HG03520 (cell line): ENCODE data around the gene NPTXR.
"Not testable (repeated sequence)": the region's sequence is repeated elsewhere in the genome, so short reads cannot be mapped to it uniquely, and the experiment has no call there.

ENCODE experiments used
- ATAC-seq: cut with Tn5 transposase; IDR thresholded peaks from one replicate; pipeline ENCODE4 v1.9.1; 2021; ENCODE audit warnings: mild to moderate bottlenecking, moderate library complexity; ENCODE audit not compliant: unreplicated experiment

Gene NPTXR

DNA sequence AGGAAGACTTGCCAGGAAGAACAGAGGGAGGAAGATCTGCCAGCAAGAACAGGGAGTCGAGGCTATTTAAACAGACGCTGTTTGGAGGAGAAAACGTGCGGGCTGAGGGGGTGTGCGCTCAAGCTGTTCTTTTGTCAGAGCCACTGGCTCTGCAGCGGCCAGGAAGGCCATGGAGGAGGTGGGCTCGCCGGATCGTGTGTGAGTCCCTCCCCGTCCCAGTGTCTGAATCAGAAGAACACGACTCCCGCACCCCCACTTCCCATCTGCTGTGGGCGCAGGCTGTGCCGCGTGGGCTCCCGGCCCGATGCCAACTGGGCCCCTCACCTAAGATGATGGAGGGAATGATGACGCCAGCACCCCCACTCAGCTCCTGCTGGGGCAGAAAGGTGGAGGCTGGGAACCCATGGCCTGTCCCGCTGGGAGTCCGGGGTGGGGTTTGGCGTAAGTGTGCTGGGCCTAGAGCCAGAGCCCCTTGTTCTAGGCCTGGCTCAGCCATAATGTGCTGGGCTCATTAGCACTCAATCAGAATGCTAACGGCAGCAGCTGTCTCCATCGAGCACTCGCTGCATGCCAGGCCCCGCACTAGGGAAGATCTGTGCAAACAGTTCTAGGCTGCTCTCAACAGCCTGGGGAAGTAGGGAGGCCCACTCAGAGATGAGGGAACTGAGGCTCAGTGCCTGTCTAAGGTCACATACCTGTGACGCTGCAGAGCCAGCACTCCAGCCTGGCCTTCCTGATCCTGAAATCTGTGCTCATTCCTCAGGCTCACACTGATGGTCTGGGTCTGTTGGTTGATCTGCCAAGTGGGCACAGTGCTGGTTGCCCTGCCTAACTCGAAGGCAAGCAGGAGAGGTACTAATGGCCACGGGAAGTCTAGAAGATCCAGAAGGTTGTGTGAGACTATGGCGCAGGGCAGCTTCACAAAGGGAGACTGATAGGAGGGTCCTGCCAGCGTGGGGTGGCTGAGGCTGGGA is 11.5 kb downstream of the NPTXR start:
- ATAC-seq: no peak

DNA sequence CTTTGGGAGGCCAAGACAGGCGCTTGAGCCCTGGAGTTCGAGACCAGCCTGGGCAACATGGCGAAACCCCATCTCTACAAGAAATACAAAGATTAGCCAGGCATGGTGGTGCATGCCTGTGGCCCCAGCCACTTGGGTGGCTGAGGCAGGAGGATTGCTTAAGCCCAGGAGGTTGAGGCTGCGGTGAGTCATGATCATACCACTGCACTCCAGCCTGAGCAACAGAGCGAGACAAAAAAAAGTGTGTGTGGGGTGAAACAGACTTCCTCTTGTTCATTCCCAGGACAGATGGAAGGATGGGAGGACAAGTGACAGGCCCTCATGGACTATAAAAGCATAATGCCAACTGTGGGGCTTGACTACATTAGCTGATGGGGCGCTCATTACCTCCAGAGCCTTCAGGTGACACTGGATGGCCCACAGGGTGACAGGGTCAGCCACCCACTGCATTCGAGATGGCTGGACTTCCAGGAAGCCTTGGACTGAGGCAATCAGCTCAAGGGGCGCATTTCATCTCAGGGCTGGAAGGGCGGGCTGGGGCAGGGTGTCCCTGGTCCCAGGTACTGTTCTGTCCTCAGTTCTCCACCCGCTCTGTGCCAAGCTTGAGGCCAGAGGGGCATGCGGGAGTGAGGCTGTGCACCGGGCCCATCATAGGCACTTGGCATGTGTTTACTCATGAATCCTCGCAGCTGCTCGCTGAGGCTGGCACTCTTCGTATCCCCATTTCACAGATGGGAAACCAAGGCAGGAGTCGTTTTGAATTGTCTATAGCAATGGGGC is 12.5 kb downstream of the NPTXR start:
- ATAC-seq: no peak

DNA sequence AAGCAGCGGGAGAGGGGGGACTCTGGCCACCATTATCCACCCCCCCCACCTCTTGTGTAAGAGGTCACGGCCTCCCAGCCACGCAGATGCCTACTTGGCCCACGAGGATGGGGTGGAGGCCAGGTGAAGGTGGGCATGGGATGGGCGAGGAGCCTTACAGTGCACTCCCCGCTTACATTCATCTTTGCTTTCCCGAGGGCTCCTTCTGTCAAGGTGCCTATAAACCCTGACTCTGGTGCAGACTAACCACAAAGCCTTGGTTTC is 13.1 kb downstream of the NPTXR start:
- no peak for ATAC-seq

DNA sequence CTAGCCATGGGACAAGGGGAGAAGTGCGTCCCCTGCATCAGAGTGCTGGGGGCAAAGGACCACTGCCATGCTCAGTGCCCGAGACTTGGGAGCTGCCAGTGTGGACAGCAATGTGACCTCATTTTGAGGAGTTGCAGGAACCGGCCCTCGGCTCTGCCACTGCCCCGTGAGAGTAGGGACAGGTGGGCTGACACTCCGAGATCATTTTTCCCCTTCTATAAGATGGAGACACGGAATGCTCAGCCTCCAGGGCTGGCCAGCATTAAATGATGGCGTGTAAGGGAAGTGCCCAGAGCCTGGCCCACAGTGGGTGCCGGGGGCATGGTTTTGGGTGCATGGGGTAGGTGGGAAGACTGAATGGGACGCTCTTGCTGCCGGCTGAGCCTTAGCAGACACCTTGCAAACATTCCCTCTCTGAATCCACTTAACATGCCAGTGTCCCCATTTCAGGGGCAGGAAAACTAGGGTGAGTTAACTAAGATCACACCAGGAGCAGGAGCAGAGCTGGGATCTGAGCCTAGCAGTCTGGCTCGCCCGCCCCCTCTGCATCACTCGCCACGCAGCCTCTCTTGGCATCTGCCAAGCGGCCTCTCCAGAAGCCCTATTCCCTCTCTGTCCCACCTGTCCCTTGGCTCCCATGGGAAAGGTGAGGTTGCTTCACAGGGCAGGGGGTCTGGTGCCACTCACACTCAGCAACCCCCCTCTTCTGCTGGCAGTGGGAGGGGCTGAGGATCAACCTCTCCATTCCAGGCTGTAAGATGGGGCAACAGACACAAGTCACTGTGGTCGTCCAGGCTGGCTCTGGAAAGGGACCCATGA is 13.6 kb downstream of the NPTXR start:
- ATAC-seq: no peak

DNA sequence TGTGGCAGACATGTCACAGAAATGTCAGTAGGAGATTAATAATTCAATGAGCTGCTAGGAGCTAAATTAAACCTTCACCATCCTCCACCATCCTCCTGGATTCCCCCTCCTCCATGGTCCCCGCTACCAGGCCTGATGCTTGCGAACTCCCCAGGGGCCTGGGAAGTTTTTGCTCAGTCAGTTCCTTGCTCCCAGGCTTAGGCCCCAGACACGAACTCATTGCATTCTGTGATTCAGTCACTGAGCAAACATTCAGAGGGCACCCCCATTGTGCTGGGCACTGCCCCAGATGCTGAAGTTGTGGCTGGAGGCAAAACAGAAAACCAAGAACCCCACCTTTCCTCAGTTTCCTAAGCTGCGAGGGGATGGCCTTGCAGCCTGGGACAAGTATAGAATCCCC is 14.3 kb downstream of the NPTXR start:
- ATAC-seq: no peak

- no peak for ATAC-seq
These were observed 15.1 kb downstream of the NPTXR start for GRCh38 chr22:38828616-38829205.

DNA sequence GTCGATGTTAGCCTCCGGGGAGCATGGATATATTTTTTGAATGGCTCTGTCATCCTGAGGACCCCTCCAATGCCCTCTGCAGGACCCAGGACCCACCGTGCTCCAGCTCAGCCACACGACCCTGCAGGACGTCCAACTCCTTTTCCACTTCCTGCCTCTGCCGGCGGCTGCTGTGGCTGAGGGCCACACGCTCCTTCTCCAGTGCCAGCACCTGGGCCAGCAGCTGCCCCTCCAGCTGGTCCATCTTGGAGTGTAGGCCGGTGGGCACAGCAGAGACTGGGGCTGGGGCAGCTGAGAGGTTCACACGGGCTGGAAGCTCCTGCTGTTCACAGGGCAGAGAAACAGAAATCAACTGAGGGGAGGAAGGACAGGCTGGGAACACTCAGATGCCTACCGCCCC is 15.6 kb downstream of the NPTXR start:
- no peak for ATAC-seq

GRCh38 chr22:38827510-38827909 is 16.3 kb downstream of the NPTXR start:
- no peak for ATAC-seq

DNA sequence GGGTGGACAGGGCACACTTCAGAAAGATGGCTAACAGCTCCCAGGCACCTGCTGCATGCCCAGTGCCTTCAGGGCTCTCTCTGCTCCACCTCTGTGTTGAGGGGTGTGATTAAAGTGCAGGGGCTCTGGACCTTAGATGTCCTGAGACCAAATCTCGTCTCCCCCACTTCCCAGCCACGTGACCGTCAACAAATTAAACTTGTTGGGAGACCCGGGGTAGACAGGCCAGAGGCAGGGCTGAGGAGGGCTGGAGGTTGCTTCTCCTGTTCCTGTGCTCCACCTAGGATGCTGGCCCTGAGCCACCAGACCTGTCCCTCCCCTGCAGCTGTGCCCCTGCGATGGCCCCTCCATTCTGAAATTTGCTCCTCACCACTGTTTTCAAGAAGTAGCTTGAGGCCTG is 17.0 kb downstream of the NPTXR start:
- ATAC-seq: no peak

GRCh38 chr22:38826386-38826785 is 17.4 kb downstream of the NPTXR start:
- no peak for ATAC-seq

GRCh38 chr22:38824585-38824984 is 19.2 kb downstream of the NPTXR start:
- ATAC-seq: no peak

- ATAC-seq: no peak
These were observed 20.2 kb downstream of the NPTXR start for GRCh38 chr22:38823637-38824036.

DNA sequence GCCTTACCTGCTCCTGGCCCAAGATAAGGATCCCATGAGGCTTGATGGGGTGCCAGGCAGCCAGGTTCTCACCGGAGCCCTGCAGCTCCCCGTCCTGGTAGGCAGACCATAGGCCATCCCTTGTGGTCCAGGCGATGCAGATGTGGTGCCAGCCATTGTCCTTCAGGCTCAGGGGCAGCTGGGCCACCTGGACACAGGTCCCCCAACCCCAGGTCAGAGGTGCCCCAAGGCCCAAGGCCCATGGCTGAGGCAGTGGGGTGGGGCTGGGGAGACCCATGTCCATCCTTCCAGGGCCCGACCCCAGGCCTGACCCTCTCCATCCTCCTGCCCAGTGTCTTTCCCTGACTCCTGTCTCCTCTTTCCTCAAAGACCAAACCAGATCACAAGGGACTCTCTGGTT is 20.8 kb downstream of the NPTXR start:
- ATAC-seq: no peak

DNA sequence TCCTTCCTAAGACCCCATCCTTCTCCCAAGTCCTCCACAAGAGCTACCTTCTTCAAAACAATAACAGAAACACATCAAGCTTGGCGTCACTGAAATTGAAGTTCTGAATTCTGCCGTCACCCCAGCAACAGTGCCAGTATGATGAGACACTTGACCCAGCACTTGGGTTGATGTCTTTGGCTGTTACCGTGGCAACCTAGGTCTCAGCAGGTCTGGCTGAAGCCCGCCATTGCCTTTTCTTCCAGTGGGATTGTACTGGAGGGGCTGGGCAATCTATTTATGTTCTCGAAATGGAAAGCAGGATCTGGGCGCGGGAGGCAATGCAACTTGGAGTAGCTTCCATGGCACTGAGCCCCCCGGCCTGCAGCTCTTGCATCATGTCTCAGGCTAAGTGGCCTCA is 23.8 kb downstream of the NPTXR start:
- ATAC-seq: no peak

GRCh38 chr22:38819387-38819940 is 24.4 kb downstream of the NPTXR start:
- no peak for ATAC-seq

GRCh38 chr22:38817196-38817595 is 26.6 kb downstream of the NPTXR start:
- no peak for ATAC-seq

GRCh38 chr22:38815842-38816241 is 28.0 kb downstream of the NPTXR start:
- ATAC-seq: no peak

DNA sequence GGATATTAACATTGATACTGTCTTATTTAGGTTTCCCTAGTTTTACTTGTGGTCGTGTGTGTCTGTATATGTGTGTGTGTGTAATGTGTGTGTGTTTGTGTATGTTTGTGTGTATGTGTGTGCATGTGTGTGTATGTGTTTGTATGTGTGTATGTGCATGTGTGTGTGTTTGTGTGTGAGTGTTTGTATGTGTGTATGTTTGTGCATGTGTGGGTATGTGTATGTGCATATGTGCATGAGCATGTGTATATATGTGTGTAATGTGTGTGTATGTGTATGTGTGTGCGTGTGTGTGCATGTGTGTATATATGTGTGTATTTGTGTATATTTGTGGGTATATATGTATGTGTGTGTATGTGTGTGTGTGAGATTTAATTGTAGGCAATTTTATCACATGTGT is 32.6 kb downstream of the NPTXR start:
- no peak for ATAC-seq

DNA sequence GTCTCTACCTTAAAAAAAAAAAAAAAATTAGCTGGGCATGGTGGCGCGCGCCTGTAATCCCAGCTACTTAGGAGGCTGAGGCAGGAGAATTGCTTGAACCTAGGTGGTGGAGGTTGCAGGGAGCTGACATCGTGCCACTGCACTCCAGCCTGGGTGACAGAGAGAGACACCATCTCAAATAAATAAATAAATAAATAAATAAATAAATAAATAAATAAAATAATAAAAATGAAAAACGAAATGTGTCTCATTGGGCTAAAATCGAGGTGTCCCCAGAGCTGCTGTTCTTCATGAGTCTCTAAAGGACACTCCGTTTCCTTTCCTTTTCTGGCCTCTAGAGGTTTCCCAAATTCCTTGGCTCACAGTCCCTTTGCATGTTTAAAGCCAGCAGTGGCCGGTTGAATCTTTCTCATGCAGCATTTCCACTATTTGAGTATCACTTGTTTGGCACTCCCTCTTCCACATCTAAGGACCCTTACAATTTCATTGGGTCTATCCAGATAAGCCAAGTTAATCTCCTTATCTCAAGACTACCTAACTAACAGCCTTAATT is 38.7 kb downstream of the NPTXR start:
- not testable (repeated sequence) for ATAC-seq

GRCh38 chr22:38802671-38803121 is 41.1 kb downstream of the NPTXR start:
- ATAC-seq: no peak
